GM18511 (cell line): ENCODE results near the gene SNCA.

Source experiments
- ATAC-seq: cut with Tn5 transposase; IDR thresholded peaks from one replicate; pipeline ENCODE4 v1.9.1; 2021; ENCODE audit warnings: mild to moderate bottlenecking, moderate library complexity; ENCODE audit not compliant: unreplicated experiment

SNCA gene

GRCh38 chr4:89820010-89820409, 17.0 kb downstream of the SNCA start:
- no peak for ATAC-seq

- no peak for ATAC-seq
Observed at GRCh38 chr4:89814362-89814761, 22.6 kb downstream of the SNCA start.

- ATAC-seq = no peak
Observed at GRCh38 chr4:89813197-89813596, 23.8 kb downstream of the SNCA start.

- no peak for ATAC-seq
Observed at GRCh38 chr4:89807441-89808140, 29.4 kb downstream of the SNCA start.

GRCh38 chr4:89805297-89805696, 31.7 kb downstream of the SNCA start:
- no peak for ATAC-seq

GRCh38 chr4:89803915-89804314, 33.0 kb downstream of the SNCA start:
- no peak for ATAC-seq

- no peak for ATAC-seq
Observed at GRCh38 chr4:89803036-89803435, 33.9 kb downstream of the SNCA start.

GRCh38 chr4:89800527-89801103, 36.3 kb downstream of the SNCA start:
- no peak for ATAC-seq

GRCh38 chr4:89800012-89800516, 36.9 kb downstream of the SNCA start:
- ATAC-seq = no peak

- no peak for ATAC-seq
Observed at GRCh38 chr4:89799071-89799470, 37.9 kb downstream of the SNCA start.

GRCh38 chr4:89797117-89797516, 39.8 kb downstream of the SNCA start:
- ATAC-seq = no peak

- ATAC-seq = no peak
Observed at GRCh38 chr4:89788206-89789072, 48.5 kb downstream of the SNCA start.

- no peak for ATAC-seq
Observed at GRCh38 chr4:89784686-89785231, 52.2 kb downstream of the SNCA start.

GRCh38 chr4:89781321-89781720, 55.6 kb downstream of the SNCA start:
- ATAC-seq = no peak

GRCh38 chr4:89773805-89774204, 63.2 kb downstream of the SNCA start:
- ATAC-seq = no peak

- ATAC-seq = no peak
Observed at GRCh38 chr4:89769856-89770255, 67.1 kb downstream of the SNCA start.

GRCh38 chr4:89767924-89768323, 69.0 kb downstream of the SNCA start:
- no peak for ATAC-seq

- no peak for ATAC-seq
Observed at GRCh38 chr4:89765966-89766365, 71.0 kb downstream of the SNCA start.

GRCh38 chr4:89765528-89765927, 71.4 kb downstream of the SNCA start:
- no peak for ATAC-seq

- no peak for ATAC-seq
Observed at GRCh38 chr4:89762311-89762710, 74.7 kb downstream of the SNCA start.

GRCh38 chr4:89759426-89759825, 77.5 kb downstream of the SNCA start:
- ATAC-seq = no peak
